HG02610 (cell line): Measurements from ENCODE around the gene CCNT1.
A peak's percentile ranks its signal among the peaks of the same experiment; 100 is the strongest.
"Not testable (repeated sequence)": the region's sequence is repeated elsewhere in the genome, so short reads cannot be mapped to it uniquely, and the experiment has no call there.

Experiments
- ATAC-seq: cut with Tn5 transposase; IDR thresholded peaks from one replicate; pipeline ENCODE4 v1.9.1; 2021; ENCODE audit warnings: mild to moderate bottlenecking, moderate library complexity; ENCODE audit not compliant: unreplicated experiment

CCNT1 gene

DNA sequence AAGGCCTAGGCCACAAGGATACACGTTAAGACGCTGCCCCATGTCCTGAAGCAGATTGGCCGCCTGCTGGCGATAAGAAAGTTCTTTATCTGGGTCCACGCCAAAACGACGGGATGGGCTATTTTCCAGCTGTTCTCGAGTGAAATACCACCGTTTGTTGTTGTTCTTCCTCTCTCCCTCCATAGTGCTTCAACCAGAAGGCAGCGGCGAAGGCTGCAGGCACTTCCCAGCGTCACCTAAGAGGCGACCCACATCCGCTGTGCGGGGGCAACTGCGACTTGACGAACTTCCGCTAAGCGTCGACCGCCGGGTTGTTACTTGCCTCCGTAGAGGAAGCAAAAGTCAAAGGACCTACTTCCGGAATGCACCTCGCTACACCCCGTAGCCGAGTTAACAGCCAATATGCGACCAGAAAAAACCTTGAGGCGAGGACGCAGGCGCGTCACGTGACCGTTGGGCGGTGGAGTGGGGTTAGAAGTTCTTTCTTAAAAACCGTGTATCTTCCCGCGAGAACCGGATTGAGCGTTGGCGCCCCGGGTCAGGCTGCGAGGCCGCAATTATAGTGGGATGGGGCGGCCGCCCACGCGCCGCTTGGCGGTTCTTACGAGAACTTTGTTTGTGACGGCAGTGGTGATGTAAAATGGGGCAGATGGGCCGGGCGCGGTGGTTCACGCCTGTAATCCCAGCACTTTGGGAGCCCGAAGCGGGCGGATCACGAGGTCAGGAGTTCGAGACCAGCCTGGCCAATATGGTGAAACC is at the start of gene CCNT1:
Gene CCNT1 (minus strand): TSS at position 215 of the 759 bp plus-strand sequence. CDS start 32 bp downstream, at position 183.
- peak; percentile 96 for ATAC-seq

DNA sequence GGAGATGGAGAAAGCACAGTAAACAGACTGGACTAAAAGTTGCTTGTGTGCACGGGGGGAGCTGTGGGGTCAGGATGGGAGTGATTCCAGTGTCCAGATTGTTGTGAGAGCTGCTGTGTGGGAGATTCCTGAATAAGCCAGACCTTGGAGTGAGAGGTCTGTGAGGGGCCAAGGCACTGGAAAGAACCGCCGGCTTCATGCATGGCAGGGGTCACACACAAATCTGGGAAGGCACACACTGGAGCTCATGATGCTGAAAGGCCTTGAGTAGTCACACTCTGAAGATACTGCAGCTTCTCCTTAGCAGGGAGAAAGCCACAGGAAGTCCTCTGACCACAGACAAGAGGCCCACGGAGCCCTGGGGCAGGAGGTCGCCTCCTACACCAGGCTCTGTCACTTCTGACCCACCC is 49.3 kb upstream of the CCNT1 start:
- ATAC-seq, result no peak

DNA sequence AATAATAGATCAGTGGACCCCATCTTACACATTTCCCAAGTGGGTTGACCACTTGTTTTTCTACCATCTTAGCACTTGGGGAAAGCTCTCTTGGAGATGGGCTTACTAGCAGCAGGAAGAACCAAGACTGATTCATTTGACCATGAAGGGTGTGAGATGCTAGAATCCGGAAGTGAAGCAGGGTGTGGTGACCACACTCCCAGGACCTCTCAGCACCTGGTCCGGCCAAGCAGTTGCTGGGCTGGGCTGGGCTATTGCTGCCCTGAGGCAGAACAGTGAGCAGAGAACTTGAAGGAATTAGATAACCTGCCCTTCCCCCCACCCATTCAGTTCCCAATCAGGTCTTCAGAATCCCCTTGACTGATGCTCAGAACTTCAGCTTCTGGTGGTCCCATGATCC is 48.0 kb upstream of the CCNT1 start:
- ATAC-seq, result no peak

DNA sequence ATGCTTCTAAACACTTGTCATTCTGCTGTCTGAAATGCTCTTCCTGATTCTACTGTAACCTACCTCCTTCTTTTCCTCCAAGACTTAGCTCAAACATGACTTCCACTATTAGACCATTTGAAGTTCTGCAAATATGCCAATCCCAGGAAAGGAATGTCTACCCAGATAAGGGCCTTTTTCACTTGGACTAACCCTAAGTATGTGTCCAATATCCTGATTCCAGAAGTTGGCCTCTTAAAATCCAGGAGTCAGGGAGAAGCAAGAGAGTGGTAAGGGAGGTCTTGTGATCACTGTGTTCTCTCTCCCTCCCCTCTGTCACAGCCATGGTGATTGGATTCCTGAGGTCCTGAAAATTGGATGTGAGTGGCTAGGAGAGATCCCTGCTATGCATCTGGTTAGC is 42.2 kb upstream of the CCNT1 start:
- no peak for ATAC-seq

DNA sequence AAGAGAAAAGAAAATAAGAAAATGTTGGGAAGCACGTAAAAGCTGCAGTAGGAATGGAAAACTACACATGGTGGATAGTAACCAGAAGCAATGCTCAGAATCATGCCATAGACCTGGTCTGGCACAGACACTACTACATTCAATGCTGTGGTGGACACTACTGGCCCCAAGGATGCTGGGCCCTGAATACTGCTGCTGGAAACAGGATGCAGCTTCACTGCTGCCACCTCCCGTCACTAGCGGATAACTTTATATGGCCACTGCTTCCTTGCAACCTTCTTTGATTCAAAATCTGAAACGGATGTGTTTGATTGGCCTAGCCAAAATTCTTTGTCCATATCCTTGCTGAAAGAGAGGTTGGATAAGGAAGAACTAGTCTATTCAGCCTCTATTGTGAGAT is 41.7 kb upstream of the CCNT1 start:
- no peak for ATAC-seq

GRCh38 chr12:48750769-48751356 is 34.4 kb upstream of the CCNT1 start:
- ATAC-seq, result no peak

GRCh38 chr12:48750215-48750614 is 33.7 kb upstream of the CCNT1 start:
- no peak for ATAC-seq

GRCh38 chr12:48744251-48745008 is 27.9 kb upstream of the CCNT1 start:
- no peak for ATAC-seq

DNA sequence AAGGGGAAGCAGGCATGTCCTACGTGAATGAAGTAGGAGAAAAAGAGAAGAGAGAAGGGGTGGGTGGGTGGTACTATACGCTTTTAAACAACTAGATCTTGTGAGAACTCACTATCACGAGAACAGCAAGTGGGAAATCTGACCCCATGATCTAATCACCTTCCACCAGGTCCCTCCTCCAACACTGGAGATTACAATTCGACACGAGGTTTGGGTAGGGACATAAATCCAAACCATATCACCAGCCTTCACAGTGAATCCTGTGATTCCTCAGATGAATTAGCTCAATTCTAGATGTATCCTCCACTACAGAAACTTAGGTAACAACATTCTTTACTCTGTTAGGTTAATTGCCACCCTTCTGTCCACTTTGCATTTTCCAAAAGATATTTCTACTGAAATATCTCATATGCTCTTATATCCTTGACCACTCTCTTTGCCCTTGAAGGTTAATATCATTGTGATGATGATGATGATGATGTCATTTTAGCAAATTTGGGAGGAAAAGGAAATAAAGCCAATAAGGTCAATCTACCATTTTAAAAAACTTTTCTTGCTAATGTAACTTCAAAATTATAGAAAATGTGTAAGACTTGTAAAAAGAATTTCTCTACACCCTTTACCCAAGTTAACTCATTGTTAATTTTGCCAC is 23.2 kb upstream of the CCNT1 start:
- ATAC-seq, result no peak

DNA sequence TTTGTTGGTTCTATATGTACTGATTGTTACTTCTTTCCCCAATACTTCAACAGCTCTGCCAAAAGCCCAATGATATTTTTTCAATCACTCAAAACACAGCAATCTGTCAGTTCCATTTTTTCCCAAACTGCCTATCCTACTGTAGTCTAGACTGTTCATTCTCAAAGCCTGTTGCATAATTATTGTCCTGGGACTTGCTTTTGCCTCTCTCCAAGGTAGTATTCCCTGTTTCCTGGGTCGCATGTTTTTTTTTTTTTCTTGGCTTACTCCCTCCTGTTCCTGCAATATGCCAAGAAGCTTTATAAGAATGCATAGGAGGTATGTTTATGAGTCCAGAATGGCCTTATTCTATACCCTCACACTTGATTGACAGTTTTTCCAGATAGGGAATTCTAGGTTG is 19.9 kb upstream of the CCNT1 start:
- ATAC-seq, result no peak

- ATAC-seq, result no peak
Measured at GRCh38 chr12:48728807-48729206, 12.3 kb upstream of the CCNT1 start.

GRCh38 chr12:48720737-48721136 is 4.2 kb upstream of the CCNT1 start:
- ATAC-seq, result not testable (repeated sequence)

GRCh38 chr12:48720171-48720570 is 3.7 kb upstream of the CCNT1 start:
- ATAC-seq, result not testable (repeated sequence)

- not testable (repeated sequence) for ATAC-seq
Measured at GRCh38 chr12:48719002-48719401, 2.5 kb upstream of the CCNT1 start.

DNA sequence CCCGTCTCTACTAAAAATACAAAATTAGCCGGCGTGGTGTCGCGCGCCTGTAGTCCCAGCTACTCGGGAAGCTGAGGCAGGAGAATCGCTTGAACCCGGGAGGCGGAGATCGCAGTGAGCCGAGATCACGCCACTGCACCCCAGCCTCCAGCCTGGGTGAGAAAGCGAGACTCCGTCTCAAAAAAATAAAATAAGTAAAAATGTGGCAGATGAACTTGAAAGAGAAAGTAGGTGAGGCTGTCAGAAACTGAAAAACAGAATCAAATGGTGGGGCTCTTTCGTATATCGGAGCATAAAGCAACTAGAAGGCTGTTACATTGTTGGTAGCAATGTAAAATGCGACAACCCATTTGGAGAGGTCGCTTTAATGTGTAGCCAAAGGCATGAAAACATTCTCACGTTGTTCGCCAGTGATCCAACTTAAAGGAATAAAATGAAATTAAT is 767 bp upstream of the CCNT1 start:
- no peak for ATAC-seq

GRCh38 chr12:48716168-48716492 is 377 bp downstream of the CCNT1 start:
- peak; percentile 35 for ATAC-seq

- no peak for ATAC-seq
Measured at GRCh38 chr12:48712209-48712608, 4.3 kb downstream of the CCNT1 start.

GRCh38 chr12:48698822-48699221 is 17.7 kb downstream of the CCNT1 start:
- not testable (repeated sequence) for ATAC-seq

- no peak for ATAC-seq
Measured at GRCh38 chr12:48696626-48697025, 19.9 kb downstream of the CCNT1 start.

- ATAC-seq, result no peak
Measured at GRCh38 chr12:48695859-48696258, 20.6 kb downstream of the CCNT1 start.

GRCh38 chr12:48694038-48694437 is 22.5 kb downstream of the CCNT1 start:
- ATAC-seq, result no peak
